ENCODE data around the gene CLDN6. TPM values are rescaled to one million over a fixed set of nuclear protein-coding genes. Genes with fewer than 3 reads are reported as not detected.
A peak's percentile ranks its signal among the peaks of the same experiment; 100 is the strongest.

Gene CLDN6
- total and polyA plus RNA-seq, 9 donors: 1.8 TPM; not detected in 8

DNA sequence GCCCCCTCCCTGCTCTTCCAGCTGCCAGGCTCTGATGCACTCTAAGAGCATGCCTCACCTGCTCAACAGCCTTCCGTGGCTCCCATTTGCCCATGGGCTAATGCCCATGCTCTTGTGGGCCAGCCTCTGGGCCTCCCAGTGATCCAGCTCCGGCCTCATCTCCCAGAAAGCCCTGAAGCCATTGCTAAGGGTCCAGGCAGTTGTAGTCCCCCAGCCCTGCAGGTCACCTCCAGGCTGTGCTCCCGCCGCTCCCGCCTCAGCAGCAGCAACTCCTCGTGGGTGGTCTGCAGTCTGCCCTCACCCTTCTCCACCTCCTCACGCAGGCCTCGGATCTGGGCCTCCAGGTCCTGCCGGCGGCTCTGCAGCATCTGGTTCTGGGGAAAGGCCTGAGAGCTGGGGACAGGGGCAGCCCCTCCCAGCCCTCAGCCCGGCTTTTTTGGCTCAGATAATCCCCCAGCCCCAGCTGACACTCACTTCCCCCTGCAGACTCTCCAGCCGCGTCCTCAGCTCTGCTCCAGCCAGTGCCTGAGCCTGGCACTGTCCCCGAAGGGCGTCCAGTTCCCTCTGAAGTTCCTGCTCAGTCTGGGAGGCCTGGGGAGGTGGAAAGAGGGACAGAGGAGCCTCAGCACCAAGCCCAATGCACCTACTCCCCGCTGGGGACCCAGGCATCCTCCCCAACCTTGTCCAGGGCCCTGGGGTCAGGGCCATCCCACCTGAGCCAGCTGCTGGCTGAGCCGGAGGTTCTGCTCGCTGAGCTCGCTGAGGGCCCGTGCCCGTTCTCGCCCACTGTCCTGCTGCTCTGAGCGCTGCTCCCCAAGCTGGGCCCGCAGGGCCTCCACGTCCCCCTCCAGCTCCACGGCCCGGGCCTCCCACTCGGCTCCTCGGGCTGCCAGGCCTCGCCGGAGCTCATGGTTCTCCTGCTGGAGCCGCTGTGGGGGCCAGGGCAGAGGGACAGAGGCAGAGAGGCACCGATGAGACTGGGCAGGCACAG is 12.5 kb upstream of the CLDN6 start:
- Histone ChIP-seq H3K27ac (no peak overlapping the region), H3K36me3 (no peaks in the 10 kb centered on the region), H3K9me3 (no peaks in the 10 kb centered on the region), H3K4me1 (ENCODE audit: insufficient read depth) (no peaks in the 10 kb centered on the region), H3K4me3 (no peak overlapping the region), H3K27me3 (peaks cover 2% of the 10 kb centered on the region)
- WGBS, 3 donors: 53 to 69% (median 53%) methylated on average over 33 of the region's 33 CpGs
- intact Hi-C loops (cut with DNase I): loop anchor here in 1 of 4 donors (10.0 kb wide), 1 partner anchor 134 kb away; no protein-coding TSS in a partner anchor
- TF ChIP-seq EP300 (IDR thresholded peaks at IDR 0.05) (no peak), POLR2A (IDR thresholded peaks at IDR 0.05) (no peak)
- TF ChIP-seq, protein P1, sequence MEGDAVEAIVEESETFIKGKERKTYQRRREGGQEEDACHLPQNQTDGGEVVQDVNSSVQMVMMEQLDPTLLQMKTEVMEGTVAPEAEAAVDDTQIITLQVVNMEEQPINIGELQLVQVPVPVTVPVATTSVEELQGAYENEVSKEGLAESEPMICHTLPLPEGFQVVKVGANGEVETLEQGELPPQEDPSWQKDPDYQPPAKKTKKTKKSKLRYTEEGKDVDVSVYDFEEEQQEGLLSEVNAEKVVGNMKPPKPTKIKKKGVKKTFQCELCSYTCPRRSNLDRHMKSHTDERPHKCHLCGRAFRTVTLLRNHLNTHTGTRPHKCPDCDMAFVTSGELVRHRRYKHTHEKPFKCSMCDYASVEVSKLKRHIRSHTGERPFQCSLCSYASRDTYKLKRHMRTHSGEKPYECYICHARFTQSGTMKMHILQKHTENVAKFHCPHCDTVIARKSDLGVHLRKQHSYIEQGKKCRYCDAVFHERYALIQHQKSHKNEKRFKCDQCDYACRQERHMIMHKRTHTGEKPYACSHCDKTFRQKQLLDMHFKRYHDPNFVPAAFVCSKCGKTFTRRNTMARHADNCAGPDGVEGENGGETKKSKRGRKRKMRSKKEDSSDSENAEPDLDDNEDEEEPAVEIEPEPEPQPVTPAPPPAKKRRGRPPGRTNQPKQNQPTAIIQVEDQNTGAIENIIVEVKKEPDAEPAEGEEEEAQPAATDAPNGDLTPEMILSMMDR (IDR thresholded peaks at IDR 0.05): no peak
- DNase-seq: no peak

GRCh38 chr16:3029491-3030221 is 11.7 kb upstream of the CLDN6 start:
- intact Hi-C loops (cut with DNase I): loop anchor here in 2 of 4 donors (10.0 kb wide), 2 partner anchors 135 to 255 kb away; partner anchors contain the start of gene ZNF263 (in 1 of the 2)
- H3K27me3 ChIP-seq: peaks cover 2% of the 10 kb centered on the region
- no peaks in the 10 kb centered on the region for H3K9me3 ChIP-seq
- DNase-seq: no peak
- H3K4me1 ChIP-seq (ENCODE audit: insufficient read depth): no peaks in the 10 kb centered on the region
- no peak overlapping the region for H3K27ac ChIP-seq
- H3K36me3 ChIP-seq: no peaks in the 10 kb centered on the region
- WGBS, 3 donors: 8 to 9% (median 9%) methylated on average over 55 to 59 of the region's 59 CpGs
- TF ChIP-seq, protein P1 (IDR thresholded peaks at IDR 0.05): no peak
- no peak for TF ChIP-seq EP300 (IDR thresholded peaks at IDR 0.05)
- H3K4me3 ChIP-seq: no peak overlapping the region

- H3K36me3 ChIP-seq: no peaks in the 10 kb centered on the region
- H3K4me1 ChIP-seq (ENCODE audit: insufficient read depth): no peaks in the 10 kb centered on the region
- no peak for TF ChIP-seq POLR2A (IDR thresholded peaks at IDR 0.05)
- TF ChIP-seq, protein P1 (IDR thresholded peaks at IDR 0.05): no peak
- TF ChIP-seq EP300 (IDR thresholded peaks at IDR 0.05): no peak
- H3K9me3 ChIP-seq: no peaks in the 10 kb centered on the region
- H3K27me3 ChIP-seq: peaks cover 2% of the 10 kb centered on the region
- no peak overlapping the region for H3K27ac ChIP-seq
- 19 to 20% (median 20%) methylated on average over 15 of the region's 15 CpGs for WGBS, 3 donors
- DNase-seq: peak in 1 of 5 donors; percentile 11
- no peak overlapping the region for H3K4me3 ChIP-seq
- intact Hi-C loops (cut with DNase I): loop anchor here in 1 of 4 donors (10.0 kb wide), 1 partner anchor 256 kb away; the partner anchor contains the start of gene ZNF263
These were observed 10.8 kb upstream of the CLDN6 start for GRCh38 chr16:3028716-3029319.

Measured in ovary (tissue), 9 donors.